ENCODE data around the gene KLKB1. TPM values are rescaled to one million over a fixed set of nuclear protein-coding genes. Genes with fewer than 3 reads are reported as not detected.

KLKB1 gene
- total RNA-seq (2021; ENCODE audit: unreplicated experiment) (0.10 TPM), Bru-seq, nascent RNA (percentile 20 among the genes with signal in this experiment), BruChase-seq, experiment 1, labeled RNA remaining after a 6-hour chase (percentile 46 among the genes with signal in this experiment), BruChase-seq, experiment 2, labeled RNA remaining after a 2-hour chase (percentile 35 among the genes with signal in this experiment)
- polyA plus RNA-seq (2012), result 0.05 and 0.12 TPM in 2 replicates
- long read RNA-seq, result 0 reads

- Histone ChIP-seq H3K9me2 (ENCODE audit: insufficient read depth) (peaks cover 4% of the 10 kb centered on the region; the same call in 1 of the 2 replicates), H3K4me1 (ENCODE audit: control insufficient read depth in 1 of 2, insufficient read depth in 2 of 2, low read length in 2 of 2) (no peaks in the 10 kb centered on the region), H2AFZ (ENCODE audit: low read depth, low read length, poor library complexity, severe bottlenecking) (peak within 1 kb of the TSS; percentile 42), H3K36me3 (ENCODE audit: control insufficient read depth in 1 of 2, insufficient read depth in 2 of 2, low read length in 2 of 2) (no peaks in the 10 kb centered on the region), H3K9me3 (ENCODE audit: control insufficient read depth in 1 of 2, insufficient read depth in 1 of 2, low read depth in 1 of 2, low read length in 2 of 2) (peaks cover 0 to 4% of the 10 kb centered on the region in 2 experiments; a peak in 1 of 4 replicates), H3K4me3 (replicated peaks in 1 of 2; ENCODE audit: low read depth in 1 of 2, low read length in 2 of 2) (no peak within 1 kb of the TSS), H3K9ac (ENCODE audit: low read length) (no peak within 1 kb of the TSS), H3K4me2 (ENCODE audit: low read length) (no peak within 1 kb of the TSS), H3K27me3 (ENCODE audit: insufficient read depth, low read length) (no peaks in the 10 kb centered on the region), H4K20me1 (ENCODE audit: insufficient read depth) (no peaks in the 10 kb centered on the region), H3K27ac (ENCODE audit: low read depth, low read length) (no peak within 1 kb of the TSS), H3K79me2 (ENCODE audit: insufficient read depth, low read length) (no peaks in the 10 kb centered on the region)
- no TSS peak for BruUV-seq (replicated peaks)
- POLR2A ChIA-PET, result no interaction called here
- TF ChIP-seq EZH2 (IDR thresholded peaks at IDR 0.05) (no peak), EZH2phosphoT487 (IDR thresholded peaks at IDR 0.05; ENCODE audit: borderline replicate concordance) (no peak), POLR2A (IDR thresholded peaks at IDR 0.05; ENCODE audit: borderline replicate concordance, extremely low read depth, insufficient read depth, insufficient read length) (no peak), ELF1 (IDR thresholded peaks at IDR 0.05; ENCODE audit: borderline replicate concordance, low read depth) (no peak), CBX3 (IDR thresholded peaks at IDR 0.05; ENCODE audit: low read depth) (no peak), CTCF (IDR thresholded peaks at IDR 0.05 in 2 of 3, conservative IDR thresholded peaks at IDR 0.05 in 1 of 3; ENCODE audit: borderline replicate concordance in 1 of 3, insufficient read depth in 1 of 3, low read depth in 2 of 3, low read length in 2 of 3) (no peak), ZFX (IDR thresholded peaks at IDR 0.05) (no peak), CEBPB (IDR thresholded peaks at IDR 0.05; ENCODE audit: low read depth) (no peak), RAD21 (IDR thresholded peaks at IDR 0.05; ENCODE audit: low read depth) (no peak), TCF7L2 (IDR thresholded peaks at IDR 0.05; ENCODE audit: borderline replicate concordance, extremely low read depth, insufficient read depth, insufficient read length) (no peak), SIN3A (IDR thresholded peaks at IDR 0.05; ENCODE audit: low read depth) (no peak), ZNF274 (IDR thresholded peaks at IDR 0.05; ENCODE audit: low read depth, low read length) (no peak), FOSL1 (IDR thresholded peaks at IDR 0.05; ENCODE audit: low read depth) (no peak), SP1 (IDR thresholded peaks at IDR 0.05; ENCODE audit: low read depth) (no peak), POLR2AphosphoS5 (IDR thresholded peaks at IDR 0.05; ENCODE audit: low read depth, low read length) (no peak), YY1 (IDR thresholded peaks at IDR 0.05; ENCODE audit: extremely low read depth, insufficient replicate concordance, low read depth, low read length) (no peak)
- TF ChIP-seq, protein P1, sequence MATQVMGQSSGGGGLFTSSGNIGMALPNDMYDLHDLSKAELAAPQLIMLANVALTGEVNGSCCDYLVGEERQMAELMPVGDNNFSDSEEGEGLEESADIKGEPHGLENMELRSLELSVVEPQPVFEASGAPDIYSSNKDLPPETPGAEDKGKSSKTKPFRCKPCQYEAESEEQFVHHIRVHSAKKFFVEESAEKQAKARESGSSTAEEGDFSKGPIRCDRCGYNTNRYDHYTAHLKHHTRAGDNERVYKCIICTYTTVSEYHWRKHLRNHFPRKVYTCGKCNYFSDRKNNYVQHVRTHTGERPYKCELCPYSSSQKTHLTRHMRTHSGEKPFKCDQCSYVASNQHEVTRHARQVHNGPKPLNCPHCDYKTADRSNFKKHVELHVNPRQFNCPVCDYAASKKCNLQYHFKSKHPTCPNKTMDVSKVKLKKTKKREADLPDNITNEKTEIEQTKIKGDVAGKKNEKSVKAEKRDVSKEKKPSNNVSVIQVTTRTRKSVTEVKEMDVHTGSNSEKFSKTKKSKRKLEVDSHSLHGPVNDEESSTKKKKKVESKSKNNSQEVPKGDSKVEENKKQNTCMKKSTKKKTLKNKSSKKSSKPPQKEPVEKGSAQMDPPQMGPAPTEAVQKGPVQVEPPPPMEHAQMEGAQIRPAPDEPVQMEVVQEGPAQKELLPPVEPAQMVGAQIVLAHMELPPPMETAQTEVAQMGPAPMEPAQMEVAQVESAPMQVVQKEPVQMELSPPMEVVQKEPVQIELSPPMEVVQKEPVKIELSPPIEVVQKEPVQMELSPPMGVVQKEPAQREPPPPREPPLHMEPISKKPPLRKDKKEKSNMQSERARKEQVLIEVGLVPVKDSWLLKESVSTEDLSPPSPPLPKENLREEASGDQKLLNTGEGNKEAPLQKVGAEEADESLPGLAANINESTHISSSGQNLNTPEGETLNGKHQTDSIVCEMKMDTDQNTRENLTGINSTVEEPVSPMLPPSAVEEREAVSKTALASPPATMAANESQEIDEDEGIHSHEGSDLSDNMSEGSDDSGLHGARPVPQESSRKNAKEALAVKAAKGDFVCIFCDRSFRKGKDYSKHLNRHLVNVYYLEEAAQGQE (IDR thresholded peaks at IDR 0.05; ENCODE audit: low read depth), result no peak
- TF ChIP-seq, protein P2, sequence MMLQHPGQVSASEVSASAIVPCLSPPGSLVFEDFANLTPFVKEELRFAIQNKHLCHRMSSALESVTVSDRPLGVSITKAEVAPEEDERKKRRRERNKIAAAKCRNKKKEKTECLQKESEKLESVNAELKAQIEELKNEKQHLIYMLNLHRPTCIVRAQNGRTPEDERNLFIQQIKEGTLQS (IDR thresholded peaks at IDR 0.05), result no peak
- RAD21 ChIA-PET (ENCODE audit: low non-redundant PET in 1 of 2, low total read pairs in 2 of 2, uncharacterized antibody in 2 of 2, unreplicated experiment in 2 of 2), result no interaction called here
- no peak for ATAC-seq
- CTCF ChIA-PET, result no interaction called here
- DNase-seq (ENCODE audit: low read depth, low spot score), result no peak
- intact Hi-C loops (cut with micrococcal nuclease), result no loop called here
These were observed at the start of gene KLKB1 for GRCh38 chr4:186227221-186227620. KLKB1 (plus strand) TSS chr4:186227507; CDS start chr4:186228196, 689 bp downstream.

Data from HCT116 (cell line).